Astrocyte (in vitro differentiated cells and primary cell): ENCODE measurements around the gene TRAF3IP3. TPM values are rescaled to one million over a fixed set of nuclear protein-coding genes. Genes with fewer than 3 reads are reported as not detected.

ENCODE experiments used
- DNase-seq: peaks from one replicate; pipeline ENCODE4 v3.0.0-alpha.2; 2010; ENCODE audit warnings: low read depth
- FAIRE-seq: peaks from 2 replicates; lab custom pipeline; 2011; peaks lifted over from hg19 to GRCh38; lab: Jason Lieb, UNC
- H2AFZ ChIP-seq: 2 replicates; pipeline ENCODE4 v1.6.0; 2012; ENCODE audit warnings: low read depth, low read length, inconsistent platforms
- H3K27ac ChIP-seq: 2 replicates; pipeline ENCODE4 v1.5.1; 2011; ENCODE audit warnings: low read depth, low read length, inconsistent platforms
- H3K27me3 ChIP-seq: 2 replicates; pipeline ENCODE4 v1.6.0; 2011; ENCODE audit warnings: low read length, inconsistent platforms; ENCODE audit not compliant: insufficient read depth
- H3K36me3 ChIP-seq: 2 replicates; pipeline ENCODE4 v1.5.1; 2011; ENCODE audit warnings: low read length, inconsistent platforms; ENCODE audit not compliant: insufficient read depth
- H3K4me1 ChIP-seq: 2 replicates; pipeline ENCODE4 v1.5.1; 2011; ENCODE audit warnings: low read length, inconsistent platforms; ENCODE audit not compliant: insufficient read depth
- H3K4me2 ChIP-seq: 2 replicates; pipeline ENCODE4 v1.6.0; 2012; ENCODE audit warnings: low read length, inconsistent platforms
- H3K4me3 ChIP-seq: 2 replicates; pipeline ENCODE4 v1.5.1; 2011; ENCODE audit warnings: low read depth, mild to moderate bottlenecking, low read length, inconsistent platforms; ENCODE audit not compliant: insufficient read depth
- H3K79me2 ChIP-seq: 2 replicates; pipeline ENCODE4 v1.6.0; 2012; ENCODE audit warnings: mild to moderate bottlenecking, low read length, inconsistent platforms; ENCODE audit not compliant: insufficient read depth
- H3K9ac ChIP-seq: 2 replicates; pipeline ENCODE4 v1.6.0; 2012; ENCODE audit warnings: mild to moderate bottlenecking, low read length, inconsistent platforms
- H3K9me3 ChIP-seq: 2 replicates; pipeline ENCODE4 v1.5.1; 2012; ENCODE audit warnings: low read depth, mild to moderate bottlenecking, low read length, inconsistent platforms; ENCODE audit not compliant: insufficient read depth
- H4K20me1 ChIP-seq: 2 replicates; pipeline ENCODE4 v1.6.0; 2012; ENCODE audit warnings: low read length, inconsistent platforms; ENCODE audit not compliant: insufficient read depth
- H3K27ac Mint-ChIP-seq: one replicate; pipeline ENCODE4 v1.8.0; 2021; ENCODE audit warnings: mild to moderate bottlenecking, mixed read lengths; ENCODE audit not compliant: unreplicated experiment
- H3K27me3 Mint-ChIP-seq: one replicate; pipeline ENCODE4 v1.8.0; 2021; ENCODE audit warnings: low read depth, mixed read lengths; ENCODE audit not compliant: unreplicated experiment
- H3K36me3 Mint-ChIP-seq: one replicate; pipeline ENCODE4 v1.8.0; 2021; ENCODE audit warnings: low read depth, mixed read lengths; ENCODE audit not compliant: unreplicated experiment
- H3K4me1 Mint-ChIP-seq: one replicate; pipeline ENCODE4 v1.8.0; 2021; ENCODE audit warnings: low read depth, mixed read lengths; ENCODE audit not compliant: unreplicated experiment
- H3K4me3 Mint-ChIP-seq: one replicate; pipeline ENCODE4 v1.8.0; 2021; ENCODE audit warnings: mild to moderate bottlenecking, moderate library complexity, mixed read lengths; ENCODE audit not compliant: unreplicated experiment
- H3K9me3 Mint-ChIP-seq: one replicate; pipeline ENCODE4 v1.8.0; 2021; ENCODE audit warnings: mild to moderate bottlenecking, mixed read lengths; ENCODE audit not compliant: unreplicated experiment
- EZH2 ChIP-seq: IDR thresholded peaks from 2 replicates; pipeline ENCODE4 v1.6.1; 2012; ENCODE audit warnings: mild to moderate bottlenecking, low read length, inconsistent platforms; ENCODE audit not compliant: insufficient read depth
- total RNA-seq: library from RNA; stranded (reverse); gene quantifications from 2 replicates; pipeline ENCODE4 v1.2.1, GENCODE V29; 2021
- TF ChIP-seq, protein P1 (sequence below): IDR thresholded peaks from 2 replicates; pipeline ENCODE4 v1.5.1; 2011; ENCODE audit warnings: low read depth, mild to moderate bottlenecking, inconsistent platforms, low read length, moderate library complexity; ENCODE audit not compliant: insufficient read depth

The TRAF3IP3 gene
- total RNA-seq, 1 donor from 2014 or later, result not detected

DNA sequence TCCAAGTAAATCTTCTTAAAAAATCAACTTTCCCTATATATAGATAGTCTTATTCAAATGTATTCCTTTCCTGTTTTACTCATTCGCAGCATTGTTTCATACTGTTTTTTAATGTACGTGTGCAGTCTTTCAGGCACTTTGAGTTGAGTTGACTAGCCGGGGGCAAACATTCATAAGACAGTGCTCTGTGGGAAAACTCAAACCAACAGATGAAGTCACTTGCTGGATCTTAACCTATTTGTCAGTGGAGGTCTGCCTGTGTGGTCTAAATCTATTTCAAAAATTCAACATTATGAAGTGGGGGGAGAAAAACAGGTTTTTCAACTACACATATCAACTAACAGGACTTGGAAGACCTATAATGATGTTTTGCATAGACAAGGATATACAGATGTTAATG, 45.0 kb upstream of the TRAF3IP3 start:
- no peak for FAIRE-seq
- H3K9ac ChIP-seq, result no peak overlapping the region
- Mint-ChIP-seq H3K27me3 (peaks cover 19% of the 10 kb centered on the region), H3K27ac (no peak overlapping the region), H3K4me1 (no peaks in the 10 kb centered on the region), H3K9me3 (no peaks in the 10 kb centered on the region), H3K4me3 (no peak overlapping the region), H3K36me3 (no peaks in the 10 kb centered on the region)
- H3K4me1 ChIP-seq, result no peaks in the 10 kb centered on the region
- H2AFZ ChIP-seq, result no peak overlapping the region
- DNase-seq, result no peak
- no peaks in the 10 kb centered on the region for H4K20me1 ChIP-seq
- TF ChIP-seq, protein P1, sequence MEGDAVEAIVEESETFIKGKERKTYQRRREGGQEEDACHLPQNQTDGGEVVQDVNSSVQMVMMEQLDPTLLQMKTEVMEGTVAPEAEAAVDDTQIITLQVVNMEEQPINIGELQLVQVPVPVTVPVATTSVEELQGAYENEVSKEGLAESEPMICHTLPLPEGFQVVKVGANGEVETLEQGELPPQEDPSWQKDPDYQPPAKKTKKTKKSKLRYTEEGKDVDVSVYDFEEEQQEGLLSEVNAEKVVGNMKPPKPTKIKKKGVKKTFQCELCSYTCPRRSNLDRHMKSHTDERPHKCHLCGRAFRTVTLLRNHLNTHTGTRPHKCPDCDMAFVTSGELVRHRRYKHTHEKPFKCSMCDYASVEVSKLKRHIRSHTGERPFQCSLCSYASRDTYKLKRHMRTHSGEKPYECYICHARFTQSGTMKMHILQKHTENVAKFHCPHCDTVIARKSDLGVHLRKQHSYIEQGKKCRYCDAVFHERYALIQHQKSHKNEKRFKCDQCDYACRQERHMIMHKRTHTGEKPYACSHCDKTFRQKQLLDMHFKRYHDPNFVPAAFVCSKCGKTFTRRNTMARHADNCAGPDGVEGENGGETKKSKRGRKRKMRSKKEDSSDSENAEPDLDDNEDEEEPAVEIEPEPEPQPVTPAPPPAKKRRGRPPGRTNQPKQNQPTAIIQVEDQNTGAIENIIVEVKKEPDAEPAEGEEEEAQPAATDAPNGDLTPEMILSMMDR, result no peak
- TF ChIP-seq EZH2, result no peak
- no peaks in the 10 kb centered on the region for H3K36me3 ChIP-seq
- H3K4me3 ChIP-seq, result no peak overlapping the region
- peaks cover 3% of the 10 kb centered on the region for H3K27me3 ChIP-seq
- no peaks in the 10 kb centered on the region for H3K79me2 ChIP-seq
- no peak overlapping the region for H3K27ac ChIP-seq
- H3K9me3 ChIP-seq, result no peaks in the 10 kb centered on the region
- H3K4me2 ChIP-seq, result no peak overlapping the region

DNA sequence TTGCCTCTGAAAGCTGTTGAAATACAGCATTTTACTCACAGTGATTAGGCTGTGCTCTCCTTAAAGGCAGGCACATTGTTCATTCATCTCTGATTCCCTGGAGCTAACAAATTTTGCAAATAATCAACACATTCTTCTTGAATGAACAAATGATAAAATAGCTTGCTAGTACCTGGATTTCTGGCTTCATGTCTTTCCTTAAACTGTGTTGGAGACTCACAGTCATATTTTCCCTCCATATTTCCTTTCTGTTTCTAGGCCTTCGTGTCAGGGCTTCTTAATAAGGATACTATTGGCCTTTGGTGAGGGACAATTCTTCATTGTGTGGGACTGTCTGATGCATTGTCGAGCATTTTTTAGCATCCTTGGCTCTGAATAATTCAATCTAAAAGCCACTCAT, 41.5 kb upstream of the TRAF3IP3 start:
- Histone ChIP-seq H3K4me2 (no peak overlapping the region), H3K4me1 (no peaks in the 10 kb centered on the region), H3K79me2 (no peaks in the 10 kb centered on the region), H3K9ac (no peak overlapping the region), H3K36me3 (no peaks in the 10 kb centered on the region), H3K27me3 (no peaks in the 10 kb centered on the region), H3K9me3 (no peaks in the 10 kb centered on the region), H4K20me1 (no peaks in the 10 kb centered on the region), H3K4me3 (no peak overlapping the region), H3K27ac (no peak overlapping the region), H2AFZ (no peak overlapping the region)
- TF ChIP-seq EZH2, result no peak
- TF ChIP-seq, protein P1, result no peak
- H3K36me3 Mint-ChIP-seq, result no peaks in the 10 kb centered on the region
- DNase-seq (no peak), FAIRE-seq (no peak)
- H3K9me3 Mint-ChIP-seq, result no peaks in the 10 kb centered on the region
- H3K4me3 Mint-ChIP-seq, result no peak overlapping the region
- H3K4me1 Mint-ChIP-seq, result no peaks in the 10 kb centered on the region
- H3K27me3 Mint-ChIP-seq, result peaks cover under 1% of the 10 kb centered on the region
- no peak overlapping the region for H3K27ac Mint-ChIP-seq

- DNase-seq (no peak), FAIRE-seq (peak; percentile 37)
- Histone ChIP-seq H3K27me3 (no peaks in the 10 kb centered on the region), H3K9ac (no peak overlapping the region), H3K9me3 (no peaks in the 10 kb centered on the region), H3K4me3 (no peak overlapping the region), H3K79me2 (no peaks in the 10 kb centered on the region), H3K36me3 (no peaks in the 10 kb centered on the region), H2AFZ (no peak overlapping the region), H4K20me1 (no peaks in the 10 kb centered on the region), H3K4me1 (no peaks in the 10 kb centered on the region), H3K4me2 (no peak overlapping the region), H3K27ac (no peak overlapping the region)
- TF ChIP-seq EZH2, result no peak
- TF ChIP-seq, protein P1, result no peak
- Mint-ChIP-seq H3K27me3 (peaks cover 2% of the 10 kb centered on the region), H3K9me3 (no peaks in the 10 kb centered on the region), H3K4me3 (no peak overlapping the region), H3K36me3 (no peaks in the 10 kb centered on the region), H3K27ac (no peak overlapping the region), H3K4me1 (no peaks in the 10 kb centered on the region)
Measured at GRCh38 chr1:209715314-209715713, 40.5 kb upstream of the TRAF3IP3 start.
